ENCODE results near the gene BBS9.

Gene BBS9

DNA sequence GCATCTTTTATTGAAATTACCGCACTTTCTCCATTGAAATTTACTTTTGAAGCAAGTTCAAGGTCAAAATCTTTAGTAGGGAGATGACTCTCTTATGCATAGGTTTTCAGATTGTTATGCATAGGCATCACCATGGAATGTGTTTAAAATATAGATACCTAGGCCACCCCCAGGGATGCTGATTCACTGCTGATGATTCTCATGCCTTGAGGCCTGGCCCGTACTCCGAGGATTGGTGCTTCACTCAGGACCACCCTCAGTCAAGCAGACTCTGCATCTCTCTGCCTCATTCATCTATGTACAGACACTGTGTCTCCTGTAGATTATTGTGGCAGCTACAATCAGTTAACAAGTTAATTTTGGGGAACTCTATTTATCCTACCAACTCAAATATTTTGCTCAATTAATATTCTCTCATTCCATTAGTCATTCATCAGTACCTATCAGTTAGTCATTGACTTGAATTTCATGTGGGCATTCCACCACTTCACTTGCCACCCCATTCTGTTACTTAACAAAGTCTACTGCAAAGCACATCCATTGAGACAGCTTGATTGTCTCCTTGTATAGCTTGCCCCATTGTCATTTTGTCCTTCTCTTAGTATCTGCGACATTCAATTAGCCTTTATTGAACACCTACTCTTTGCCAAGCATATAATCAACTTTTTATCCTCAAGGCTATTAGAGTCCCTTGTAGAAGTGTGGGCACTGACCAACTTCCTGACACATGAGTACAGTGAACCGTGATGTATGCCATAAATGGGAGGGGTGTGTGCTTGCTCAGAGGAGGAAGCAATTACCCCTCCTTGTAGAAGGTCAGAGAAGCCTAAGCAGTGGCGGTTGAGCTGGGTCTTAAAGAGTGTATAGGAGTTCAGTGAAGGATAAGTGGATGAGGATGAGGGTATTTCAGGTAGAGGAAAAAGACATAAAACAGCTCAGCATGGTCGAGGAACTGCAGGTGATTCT, 520.4 kb downstream of the BBS9 start:
- DNase-seq (ENCODE audit: low read depth in 2 of 2), result no peak

- no peak for DNase-seq (ENCODE audit: low read depth in 2 of 2)
These were observed 521.5 kb downstream of the BBS9 start for GRCh38 chr7:33650828-33651227.

DNA sequence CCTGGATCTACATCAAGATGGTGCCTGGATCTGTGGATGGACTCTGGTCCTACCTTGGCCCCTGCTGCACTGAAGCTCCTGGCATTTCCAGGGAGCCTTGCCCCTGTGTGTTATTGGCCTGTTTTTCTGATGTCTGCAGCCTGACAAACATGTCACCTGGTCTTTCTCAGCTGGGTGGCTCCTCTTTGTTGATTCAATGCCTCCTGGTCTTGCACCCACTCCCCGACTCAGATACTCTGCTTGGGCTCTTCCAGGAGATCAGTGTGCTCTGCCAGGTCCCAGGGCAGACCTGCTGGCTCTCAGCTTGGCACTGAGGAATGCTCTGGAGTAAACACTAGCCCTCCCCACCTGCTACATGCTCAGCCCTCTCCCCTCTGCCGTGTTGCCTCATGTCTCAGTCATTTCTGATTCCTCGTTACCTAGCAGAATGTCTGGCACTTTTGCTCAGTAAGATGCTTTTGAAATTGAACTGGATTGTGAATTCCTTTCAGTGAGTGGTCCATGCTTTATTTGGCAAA, 522.7 kb downstream of the BBS9 start:
- DNase-seq (ENCODE audit: low read depth in 2 of 2), result no peak

DNA sequence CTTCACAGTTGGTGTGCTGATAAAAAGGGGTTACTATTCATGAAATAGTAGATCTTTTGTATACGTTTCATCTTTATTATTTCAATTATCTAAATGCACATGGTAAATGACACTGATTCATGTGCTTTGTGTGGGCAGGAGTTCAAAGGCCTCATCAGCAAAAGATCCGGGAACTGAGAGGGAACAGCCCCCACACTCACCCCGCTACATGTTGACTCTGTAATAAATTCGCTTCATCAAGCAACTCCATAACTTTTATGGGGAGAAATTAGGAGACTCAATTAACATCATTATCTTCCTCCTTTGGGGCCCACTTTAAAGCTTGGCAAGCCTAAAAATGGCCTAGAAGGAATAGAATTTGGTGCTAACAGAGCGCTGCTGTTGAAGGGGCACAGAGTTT, 525.3 kb downstream of the BBS9 start:
- no peak for DNase-seq (ENCODE audit: low read depth in 2 of 2)

Measured in stimulated activated CD4-positive, alpha-beta T cell treated with anti-CD3 and anti-CD28 coated beads, Interleukin-1b, Interleukin-23, amount 100 ng/mL, for 4 hours (primary cell).